ENCODE measurements around the gene PAK1IP1.

Gene PAK1IP1, protein sequence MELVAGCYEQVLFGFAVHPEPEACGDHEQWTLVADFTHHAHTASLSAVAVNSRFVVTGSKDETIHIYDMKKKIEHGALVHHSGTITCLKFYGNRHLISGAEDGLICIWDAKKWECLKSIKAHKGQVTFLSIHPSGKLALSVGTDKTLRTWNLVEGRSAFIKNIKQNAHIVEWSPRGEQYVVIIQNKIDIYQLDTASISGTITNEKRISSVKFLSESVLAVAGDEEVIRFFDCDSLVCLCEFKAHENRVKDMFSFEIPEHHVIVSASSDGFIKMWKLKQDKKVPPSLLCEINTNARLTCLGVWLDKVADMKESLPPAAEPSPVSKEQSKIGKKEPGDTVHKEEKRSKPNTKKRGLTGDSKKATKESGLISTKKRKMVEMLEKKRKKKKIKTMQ

DNA sequence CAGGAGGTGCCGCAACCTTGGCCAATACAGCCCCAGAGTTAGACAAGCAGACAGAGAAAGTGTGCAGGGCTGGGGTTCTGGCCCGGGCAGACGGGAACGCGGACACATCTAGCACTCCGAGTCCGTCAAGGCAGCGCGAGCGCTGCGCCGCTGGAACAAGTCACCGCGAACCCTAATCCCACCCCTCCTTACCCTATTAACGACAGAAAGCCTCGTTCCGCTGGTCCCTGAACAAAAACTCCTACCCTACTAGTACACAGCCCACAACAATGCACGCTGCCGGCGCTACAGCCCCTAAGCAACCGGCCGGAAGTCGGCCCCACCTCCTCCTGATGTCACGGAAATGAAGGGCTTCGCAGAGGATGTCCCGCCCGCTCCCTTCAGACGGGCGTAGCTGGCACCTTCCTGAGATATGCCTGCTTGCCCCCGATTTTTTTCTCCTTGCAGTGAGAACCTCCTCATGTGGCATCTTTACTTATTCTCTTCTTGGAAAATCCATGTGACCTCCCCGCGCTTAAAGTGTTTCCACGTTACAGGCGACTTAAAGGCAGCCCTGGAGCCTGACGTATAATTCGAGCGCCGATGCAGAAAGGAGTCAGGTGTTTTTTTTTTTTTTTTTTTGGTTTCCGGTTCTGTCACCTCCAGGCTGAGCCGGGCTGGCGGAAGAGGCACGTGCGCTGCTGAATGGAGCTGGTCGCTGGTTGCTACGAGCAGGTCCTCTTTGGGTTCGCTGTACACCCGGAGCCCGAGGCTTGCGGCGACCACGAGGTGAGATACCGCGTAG, at the start of gene PAK1IP1, which contains the start of gene C6orf52:
PAK1IP1 (plus strand) TSS at position 671 of the 784 bp plus-strand sequence; CDS start at position 685, 14 bp downstream.
C6orf52 (minus strand) TSS at position 315 of the 784 bp plus-strand sequence. CDS start 7,066 bp downstream, outside the sequence.
- TF ChIP-seq CTCF (IDR thresholded peaks at IDR 0.05; ENCODE audit: low read depth, low read length, poor library complexity, severe bottlenecking) = no peak
- TF ChIP-seq EZH2phosphoT487 (IDR thresholded peaks at IDR 0.05; ENCODE audit: borderline replicate concordance, low read length) = no peak
- peaks cover 21% of the 10 kb centered on the region for H3K4me1 ChIP-seq (ENCODE audit: control insufficient read depth, low read length)
- peaks cover 3% of the 10 kb centered on the region for H3F3A ChIP-seq (ENCODE audit: control insufficient read depth, insufficient read depth)

DNA sequence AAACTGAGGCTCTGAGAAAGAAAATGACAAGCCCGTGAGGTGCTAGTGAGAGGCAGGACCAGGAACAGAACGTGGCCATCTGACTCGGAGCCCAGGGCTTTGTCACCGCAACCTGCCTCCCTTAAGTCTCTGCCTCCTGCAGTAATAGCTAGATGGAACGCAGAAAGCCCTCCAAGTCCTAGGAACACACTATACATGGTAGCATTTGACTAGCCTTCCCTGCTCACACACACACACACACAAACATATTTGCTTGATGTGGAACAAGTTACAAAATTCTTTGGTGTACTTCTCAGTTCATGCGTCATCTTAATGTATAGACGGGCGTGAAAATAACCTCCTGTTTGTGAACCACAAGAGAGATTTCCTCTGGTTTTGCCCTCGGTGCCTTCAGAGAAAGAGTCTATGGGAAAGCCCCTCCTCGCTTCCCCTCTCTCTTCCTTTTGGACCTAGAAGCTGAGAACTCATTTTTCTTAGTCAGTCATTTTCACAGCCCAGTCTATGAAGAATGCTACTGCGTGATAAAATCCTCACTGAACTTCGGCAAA, 39.2 kb upstream of the PAK1IP1 start:
- Histone ChIP-seq H3F3A (ENCODE audit: control insufficient read depth, insufficient read depth) (no peaks in the 10 kb centered on the region), H3K9me2 (replicated peaks; ENCODE audit: control insufficient read depth, low read length) (no peaks in the 10 kb centered on the region), H3K4me2 (ENCODE audit: low read length) (no peak overlapping the region), H3K27ac (ENCODE audit: low read depth, low read length) (no peak overlapping the region), H3K9me3 (ENCODE audit: control insufficient read depth, insufficient read depth, low read length) (no peaks in the 10 kb centered on the region), H3K4me3 (ENCODE audit: low read length) (no peak overlapping the region), H3K27me3 (ENCODE audit: control insufficient read depth, low read length) (peaks cover 20% of the 10 kb centered on the region), H3K4me1 (ENCODE audit: control insufficient read depth, low read length) (no peaks in the 10 kb centered on the region), H3K79me2 (ENCODE audit: control insufficient read depth, low read length) (no peaks in the 10 kb centered on the region), H3K36me3 (ENCODE audit: control insufficient read depth, low read length) (no peaks in the 10 kb centered on the region), H4K20me1 (ENCODE audit: control insufficient read depth, insufficient read depth, low read depth, low read length) (no peaks in the 10 kb centered on the region)
- no peak for TF ChIP-seq CTCF (IDR thresholded peaks at IDR 0.05; ENCODE audit: low read depth, low read length, poor library complexity, severe bottlenecking)

More for the DNA sequence above, at the start of gene PAK1IP1, which contains the start of gene C6orf52:
- Histone ChIP-seq H3K4me2 (ENCODE audit: low read length) (peak within 1 kb of the TSS; percentile 67), H3K36me3 (ENCODE audit: control insufficient read depth, low read length) (peaks cover 35% of the 10 kb centered on the region), H3K79me2 (ENCODE audit: control insufficient read depth, low read length) (peaks cover 66% of the 10 kb centered on the region), H3K4me3 (ENCODE audit: low read length) (peak within 1 kb of the TSS; percentile 79), H3K9me3 (ENCODE audit: control insufficient read depth, insufficient read depth, low read length) (no peaks in the 10 kb centered on the region), H3K9me2 (replicated peaks; ENCODE audit: control insufficient read depth, low read length) (no peaks in the 10 kb centered on the region), H4K20me1 (ENCODE audit: control insufficient read depth, insufficient read depth, low read depth, low read length) (no peaks in the 10 kb centered on the region), H3K27me3 (ENCODE audit: control insufficient read depth, low read length) (no peaks in the 10 kb centered on the region), H3K27ac (ENCODE audit: low read depth, low read length) (peak within 1 kb of the TSS; percentile 82)

- Histone ChIP-seq H3K36me3 (ENCODE audit: control insufficient read depth, low read length) (no peaks in the 10 kb centered on the region), H3K4me2 (ENCODE audit: low read length) (no peak overlapping the region), H3K4me3 (ENCODE audit: low read length) (no peak overlapping the region), H3K9me2 (replicated peaks; ENCODE audit: control insufficient read depth, low read length) (no peaks in the 10 kb centered on the region), H3K27ac (ENCODE audit: low read depth, low read length) (no peak overlapping the region), H3K27me3 (ENCODE audit: control insufficient read depth, low read length) (peaks cover 20% of the 10 kb centered on the region), H3K79me2 (ENCODE audit: control insufficient read depth, low read length) (no peaks in the 10 kb centered on the region), H3F3A (ENCODE audit: control insufficient read depth, insufficient read depth) (no peaks in the 10 kb centered on the region), H3K4me1 (ENCODE audit: control insufficient read depth, low read length) (no peaks in the 10 kb centered on the region), H3K9me3 (ENCODE audit: control insufficient read depth, insufficient read depth, low read length) (no peaks in the 10 kb centered on the region), H4K20me1 (ENCODE audit: control insufficient read depth, insufficient read depth, low read depth, low read length) (no peaks in the 10 kb centered on the region)
- TF ChIP-seq EZH2phosphoT487 (IDR thresholded peaks at IDR 0.05; ENCODE audit: borderline replicate concordance, low read length) (no peak), CTCF (IDR thresholded peaks at IDR 0.05; ENCODE audit: low read depth, low read length, poor library complexity, severe bottlenecking) (no peak)
Measured at GRCh38 chr6:10658910-10659698, 35.7 kb upstream of the PAK1IP1 start.
